ENCODE results near the gene ATP7A. TPM values are rescaled to one million over a fixed set of nuclear protein-coding genes. Genes with fewer than 3 reads are reported as not detected.

The ATP7A gene
- total RNA-seq, 1 experiment from 2014 or later: 6.3 TPM

- H3K9me3 ChIP-seq (ENCODE audit: low read length): no peaks in the 10 kb centered on the region
- no peaks in the 10 kb centered on the region for H4K20me1 ChIP-seq (ENCODE audit: insufficient read depth, low read depth, low read length)
- no peak overlapping the region for H3K4me3 ChIP-seq (ENCODE audit: low read length)
- H2AFZ ChIP-seq (ENCODE audit: low read length): no peak overlapping the region
- no peaks in the 10 kb centered on the region for H3K27me3 ChIP-seq (ENCODE audit: low read length)
- no peaks in the 10 kb centered on the region for H3K9me2 ChIP-seq (replicated peaks; ENCODE audit: insufficient read depth, low read length)
- peak; percentile 44 for DNase-seq
- no peak overlapping the region for H3K27ac ChIP-seq (ENCODE audit: low read length)
- no peaks in the 10 kb centered on the region for H3K36me3 ChIP-seq (ENCODE audit: insufficient read depth, low read length)
- H3K79me2 ChIP-seq (ENCODE audit: low read length): no peaks in the 10 kb centered on the region
- H3K9ac ChIP-seq (ENCODE audit: low read length): no peak overlapping the region
- H3K4me2 ChIP-seq (ENCODE audit: low read depth, low read length, poor library complexity, severe bottlenecking): no peak overlapping the region
- no peaks in the 10 kb centered on the region for H3K4me1 ChIP-seq (ENCODE audit: low read length)
Observed at GRCh38 chrX:78092296-78092695, 181.8 kb downstream of the ATP7A start.

GRCh38 chrX:78098108-78098507, 187.6 kb downstream of the ATP7A start:
- Histone ChIP-seq H3K9me2 (replicated peaks; ENCODE audit: insufficient read depth, low read length) (no peaks in the 10 kb centered on the region), H3K36me3 (ENCODE audit: insufficient read depth, low read length) (no peaks in the 10 kb centered on the region), H3K27me3 (ENCODE audit: low read length) (no peaks in the 10 kb centered on the region), H3K79me2 (ENCODE audit: low read length) (no peaks in the 10 kb centered on the region), H3K9me3 (ENCODE audit: low read length) (no peaks in the 10 kb centered on the region), H3K4me1 (ENCODE audit: low read length) (peaks cover 2% of the 10 kb centered on the region; the same call in 1 of the 2 replicates), H3K4me2 (ENCODE audit: low read depth, low read length, poor library complexity, severe bottlenecking) (no peak overlapping the region), H3K4me3 (ENCODE audit: low read length) (no peak overlapping the region), H3K27ac (ENCODE audit: low read length) (no peak overlapping the region), H4K20me1 (ENCODE audit: insufficient read depth, low read depth, low read length) (no peaks in the 10 kb centered on the region), H2AFZ (ENCODE audit: low read length) (no peak overlapping the region), H3K9ac (ENCODE audit: low read length) (no peak overlapping the region)
- no peak for DNase-seq

Small RNA genes lying within 50 kb of the gene (small RNA-seq; reads per million reads assigned to genes)
- not detected for gene RN7SL460P

Other genes with a start within 250 kb of the ATP7A start
- 69.7 and 92.5 TPM in 2 replicates for gene ATRX, start 124.5 kb upstream of the ATP7A start, total RNA-seq (2014; rRNA removed; shearing (Covaris generic); ENCODE audit: low replicate concordance)
- gene MAGT1, start 15.3 kb upstream of the ATP7A start, total RNA-seq (2014; rRNA removed; shearing (Covaris generic); ENCODE audit: low replicate concordance): 78.5 and 110 TPM in 2 replicates
- 256 and 632 TPM in 2 replicates for gene COX7B, start 11.2 kb upstream of the ATP7A start, total RNA-seq (2014; rRNA removed; shearing (Covaris generic); ENCODE audit: low replicate concordance)
- gene PGAM4, start 58.9 kb downstream of the ATP7A start, total RNA-seq (2014; rRNA removed; shearing (Covaris generic); ENCODE audit: low replicate concordance): not detected in 2 replicates
- 299 and 337 TPM in 2 replicates for gene PGK1, start 193.6 kb downstream of the ATP7A start, total RNA-seq (2014; rRNA removed; shearing (Covaris generic); ENCODE audit: low replicate concordance)
- gene TAF9B, start 229.0 kb downstream of the ATP7A start, total RNA-seq (2014; rRNA removed; shearing (Covaris generic); ENCODE audit: low replicate concordance): 1.0 and 4.8 TPM in 2 replicates